ENCODE data around the gene CDX2. TPM values are rescaled to one million over a fixed set of nuclear protein-coding genes. Genes with fewer than 3 reads are reported as not detected.

CDX2 gene
- total RNA-seq, 4 donors from 2014 or later = not detected

DNA sequence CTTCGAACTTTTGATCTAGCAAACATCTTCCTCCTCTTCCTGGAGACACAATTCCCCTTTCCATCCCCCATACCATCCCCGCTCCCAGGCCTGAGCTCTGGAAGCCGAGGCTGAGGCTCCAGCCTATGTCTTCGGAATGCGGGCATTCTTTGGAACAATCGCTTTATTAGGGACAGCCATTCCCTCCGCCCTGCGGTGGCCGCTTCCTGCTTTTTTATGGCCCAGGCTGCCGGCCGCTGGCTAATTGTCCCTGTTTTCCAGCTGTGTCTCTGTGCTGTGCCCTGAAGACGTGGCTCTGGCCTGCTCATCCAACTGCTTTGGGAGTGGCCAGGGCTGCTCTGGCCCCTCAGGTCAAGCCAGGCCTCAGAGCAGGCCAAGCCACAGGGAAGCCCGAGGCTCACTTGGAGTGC is 2.1 kb upstream of the CDX2 start:
- whole genome bisulfite sequencing, 2 donors = 47 to 53% methylated on average over 13 of the region's 13 CpGs
- peak in 1 of 2 donors; percentile 69 for DNase-seq (ENCODE audit: low spot score in 2 of 2)
- intact Hi-C loops (cut with DNase I; ENCODE audit: low total_unique reads) = loop anchor here (10.0 kb wide), 1 partner anchor 146 kb away; no protein-coding TSS in a partner anchor
- no peak for TF ChIP-seq POLR2A (IDR thresholded peaks at IDR 0.05)
- TF ChIP-seq, protein P1, sequence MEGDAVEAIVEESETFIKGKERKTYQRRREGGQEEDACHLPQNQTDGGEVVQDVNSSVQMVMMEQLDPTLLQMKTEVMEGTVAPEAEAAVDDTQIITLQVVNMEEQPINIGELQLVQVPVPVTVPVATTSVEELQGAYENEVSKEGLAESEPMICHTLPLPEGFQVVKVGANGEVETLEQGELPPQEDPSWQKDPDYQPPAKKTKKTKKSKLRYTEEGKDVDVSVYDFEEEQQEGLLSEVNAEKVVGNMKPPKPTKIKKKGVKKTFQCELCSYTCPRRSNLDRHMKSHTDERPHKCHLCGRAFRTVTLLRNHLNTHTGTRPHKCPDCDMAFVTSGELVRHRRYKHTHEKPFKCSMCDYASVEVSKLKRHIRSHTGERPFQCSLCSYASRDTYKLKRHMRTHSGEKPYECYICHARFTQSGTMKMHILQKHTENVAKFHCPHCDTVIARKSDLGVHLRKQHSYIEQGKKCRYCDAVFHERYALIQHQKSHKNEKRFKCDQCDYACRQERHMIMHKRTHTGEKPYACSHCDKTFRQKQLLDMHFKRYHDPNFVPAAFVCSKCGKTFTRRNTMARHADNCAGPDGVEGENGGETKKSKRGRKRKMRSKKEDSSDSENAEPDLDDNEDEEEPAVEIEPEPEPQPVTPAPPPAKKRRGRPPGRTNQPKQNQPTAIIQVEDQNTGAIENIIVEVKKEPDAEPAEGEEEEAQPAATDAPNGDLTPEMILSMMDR (IDR thresholded peaks at IDR 0.05) = no peak
- no peak overlapping the region for H3K4me3 ChIP-seq (ENCODE audit: low read depth, poor library complexity, severe bottlenecking)

DNA sequence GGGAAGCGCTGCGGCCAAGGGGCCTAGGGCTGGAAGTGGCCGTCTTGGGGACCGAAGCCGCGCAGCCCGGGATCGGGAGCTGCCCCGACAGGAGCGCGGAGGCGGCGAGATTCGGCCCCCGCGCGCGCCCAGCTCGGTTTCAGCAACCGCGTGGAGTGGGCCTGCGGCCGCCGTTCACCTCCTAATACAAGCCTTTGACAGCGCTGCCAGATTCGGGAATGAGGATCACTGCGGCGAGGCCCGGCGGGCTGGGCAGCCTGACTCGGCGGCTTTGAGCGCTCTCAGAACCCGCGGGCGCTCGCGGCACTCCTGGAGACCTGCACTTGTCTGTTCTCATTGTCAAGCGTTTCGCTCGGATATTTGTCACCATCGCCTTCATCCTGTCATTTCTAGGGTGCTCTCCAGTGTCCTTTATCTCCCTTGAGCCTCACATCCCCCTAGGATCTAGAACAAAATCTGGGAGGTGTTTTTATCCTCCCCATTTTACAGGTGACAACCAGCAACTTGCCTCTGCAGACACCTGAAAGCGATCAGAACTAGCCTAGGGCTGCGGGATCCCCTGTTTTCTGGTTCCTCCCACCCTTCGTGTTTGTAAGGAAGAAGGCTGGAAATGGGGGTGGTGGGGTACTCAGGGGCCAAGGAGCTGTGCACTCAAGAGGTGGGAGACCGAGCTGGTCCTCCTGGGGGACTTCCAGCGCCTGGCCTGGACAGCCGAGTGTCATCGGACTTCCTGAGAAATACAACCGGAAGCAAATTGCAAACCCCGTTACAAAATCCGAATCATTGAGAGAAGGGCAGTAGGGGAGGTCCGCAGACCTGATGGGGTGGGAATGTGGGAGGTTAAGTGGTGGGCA is 1.5 kb upstream of the CDX2 start:
- TF ChIP-seq, protein P1 (IDR thresholded peaks at IDR 0.05) = no peak
- no peak for TF ChIP-seq POLR2A (IDR thresholded peaks at IDR 0.05)
- peak in 1 of 2 donors; percentile 67 for DNase-seq (ENCODE audit: low spot score in 2 of 2)
- no peak overlapping the region for H3K4me3 ChIP-seq (ENCODE audit: low read depth, poor library complexity, severe bottlenecking)
- 5 to 10% methylated on average over 49 to 52 of the region's 53 CpGs for WGBS, 2 donors
- intact Hi-C loops (cut with DNase I; ENCODE audit: low total_unique reads) = loop anchor here (10.0 kb wide), 1 partner anchor 146 kb away; no protein-coding TSS in a partner anchor

DNA sequence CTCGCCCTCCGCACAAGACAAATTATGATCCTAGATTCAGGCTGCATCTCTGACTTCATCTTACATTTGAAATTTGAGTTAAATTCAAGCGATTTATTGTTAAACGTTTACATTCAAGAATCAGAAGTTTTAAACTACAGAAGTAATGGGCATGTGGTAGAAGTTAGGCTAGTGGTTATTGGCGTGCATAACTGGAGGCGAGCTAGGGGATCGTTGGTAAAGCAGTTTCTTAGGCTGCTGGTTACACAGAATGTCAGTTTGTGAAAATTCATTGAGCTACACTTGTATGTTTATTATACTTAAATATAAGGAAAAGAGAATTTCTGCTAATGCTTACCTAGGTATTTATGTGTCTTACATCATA is 733 bp upstream of the CDX2 start:
- TF ChIP-seq POLR2A (IDR thresholded peaks at IDR 0.05) = no peak
- TF ChIP-seq, protein P1 (IDR thresholded peaks at IDR 0.05) = no peak
- H3K4me3 ChIP-seq (ENCODE audit: low read depth, poor library complexity, severe bottlenecking) = no peak overlapping the region
- DNase-seq (ENCODE audit: low spot score in 2 of 2) = no peak
- intact Hi-C loops (cut with DNase I; ENCODE audit: low total_unique reads) = loop anchor here (10.0 kb wide), 2 partner anchors 145 to 1285 kb away; no protein-coding TSS in a partner anchor
- 20 to 29% methylated on average over 7 of the region's 7 CpGs for WGBS, 2 donors

DNA sequence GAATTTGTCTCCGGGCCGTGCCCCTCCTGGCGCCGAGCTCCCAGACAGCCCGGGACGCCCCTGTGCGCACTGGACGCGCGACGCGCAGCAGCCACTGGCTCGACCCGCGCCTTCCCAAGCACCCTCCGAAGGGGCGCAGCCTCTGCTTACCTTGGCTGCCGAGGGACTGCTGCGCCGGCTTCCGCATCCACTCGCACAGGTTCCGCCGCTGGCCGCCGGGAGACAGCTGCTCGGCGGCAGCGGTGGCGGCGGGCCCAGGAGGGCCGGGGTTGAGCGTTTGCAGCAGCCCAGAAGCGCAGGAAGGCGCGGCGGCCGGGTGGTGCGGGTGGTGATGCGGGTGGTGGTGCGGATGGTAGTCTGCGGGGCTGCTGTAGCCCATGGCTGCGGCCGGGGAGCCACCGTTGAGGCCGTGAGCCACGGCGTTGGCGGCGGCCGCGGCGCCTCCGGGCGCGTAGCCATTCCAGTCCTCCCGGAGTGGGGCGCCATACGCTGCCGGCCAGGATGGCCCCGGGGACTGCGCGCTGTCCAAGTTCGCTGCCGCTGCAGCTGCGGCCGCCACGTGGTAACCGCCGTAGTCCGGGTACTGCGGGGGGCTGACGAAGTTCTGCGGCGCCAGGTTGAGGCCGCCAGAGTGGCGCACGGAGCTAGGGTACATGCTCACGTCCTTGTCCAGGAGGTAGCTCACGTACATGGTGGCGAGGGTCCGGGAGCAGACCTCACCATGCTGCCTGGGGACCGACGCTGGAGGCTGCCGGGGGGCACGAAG is 616 bp downstream of the CDX2 start:
- TF ChIP-seq POLR2A (IDR thresholded peaks at IDR 0.05) = no peak
- TF ChIP-seq, protein P1 (IDR thresholded peaks at IDR 0.05) = no peak
- DNase-seq (ENCODE audit: low spot score in 2 of 2) = peak in 1 of 2 donors; percentile 59
- no peak overlapping the region for H3K4me3 ChIP-seq (ENCODE audit: low read depth, poor library complexity, severe bottlenecking)
- 0 to 1% methylated on average over 24 to 31 of the region's 86 CpGs for WGBS, 2 donors
- intact Hi-C loops (cut with DNase I; ENCODE audit: low total_unique reads) = loop anchor here (10.0 kb wide), 1 partner anchor 1286 kb away; no protein-coding TSS in a partner anchor

DNA sequence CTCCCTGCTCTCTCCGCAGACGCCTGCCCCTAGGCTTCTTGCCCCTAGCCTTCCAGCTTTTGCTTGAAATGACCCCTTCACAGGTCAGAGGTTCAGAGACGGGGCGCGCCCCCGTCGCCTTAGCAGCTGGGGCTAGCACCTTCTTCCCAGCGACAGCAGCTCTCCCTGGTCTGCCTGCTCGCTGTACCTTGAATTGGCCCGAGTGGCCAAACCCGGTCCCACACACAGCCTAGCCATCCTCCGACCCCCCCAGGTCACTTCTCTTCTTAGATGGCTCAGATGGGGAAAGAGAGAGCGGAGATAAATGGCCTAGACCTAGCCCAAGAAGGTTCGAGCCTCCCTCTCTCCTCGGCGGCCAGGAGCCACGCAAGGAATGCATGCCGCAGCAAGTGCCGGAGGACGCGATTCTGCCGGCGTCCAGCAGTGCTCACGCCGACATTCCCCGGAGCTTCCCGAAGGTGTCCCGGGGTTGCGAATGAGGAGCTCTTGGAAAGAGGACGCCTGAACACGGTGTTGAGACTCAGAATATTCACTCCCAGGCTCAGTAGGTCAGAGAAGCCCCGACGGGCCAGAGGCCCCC is 1.3 kb downstream of the CDX2 start:
- intact Hi-C loops (cut with DNase I; ENCODE audit: low total_unique reads) = loop anchor here (10.0 kb wide), 1 partner anchor 1287 kb away; no protein-coding TSS in a partner anchor
- TF ChIP-seq, protein P1 (IDR thresholded peaks at IDR 0.05) = no peak
- no peak for TF ChIP-seq POLR2A (IDR thresholded peaks at IDR 0.05)
- DNase-seq (ENCODE audit: low spot score in 2 of 2) = peak in 1 of 2 donors; percentile 43
- H3K4me3 ChIP-seq (ENCODE audit: low read depth, poor library complexity, severe bottlenecking) = no peak overlapping the region
- 3 to 4% methylated on average over 33 of the region's 33 CpGs for WGBS, 2 donors

Measured in lower leg skin (tissue), 4 donors.